Mesenchymal stem cell (in vitro differentiated cells and primary cell): ENCODE measurements around the gene PNCK.

Experiments
- DNase-seq: peaks from one replicate; pipeline ENCODE4 v3.0.0-alpha.2; 2013
- H2AFZ ChIP-seq: one replicate; pipeline ENCODE4 v1.6.1; 2013; ENCODE audit warnings: low read depth, mild to moderate bottlenecking, control low read depth, inconsistent platforms, low read length, moderate library complexity
- H2AK5ac ChIP-seq: 2 replicates; pipeline ENCODE4 v1.6.1; 2013; ENCODE audit warnings: low read length, moderate library complexity, mild to moderate bottlenecking, inconsistent platforms; ENCODE audit not compliant: severe bottlenecking
- H2BK120ac ChIP-seq: one replicate; pipeline ENCODE4 v1.6.1; 2013; ENCODE audit warnings: low read depth, mild to moderate bottlenecking, inconsistent platforms, low read length, moderate library complexity
- H2BK12ac ChIP-seq, 2 experiments: one replicate each; pipeline ENCODE4 v1.6.1; 2013; ENCODE audit warnings: inconsistent platforms in 2 of 2, low read length in 2 of 2, mild to moderate bottlenecking in 2 of 2, moderate library complexity in 2 of 2, control low read depth in 1 of 2
- H2BK15ac ChIP-seq: one replicate; pipeline ENCODE4 v1.6.1; 2013; ENCODE audit warnings: mild to moderate bottlenecking, low read depth, inconsistent platforms; ENCODE audit not compliant: poor library complexity, severe bottlenecking
- H2BK5ac ChIP-seq: 2 replicates; pipeline ENCODE4 v1.6.1; 2013; ENCODE audit warnings: low read depth, mild to moderate bottlenecking, low read length, control low read depth, inconsistent platforms; ENCODE audit not compliant: poor library complexity, severe bottlenecking
- H3K14ac ChIP-seq, 2 experiments: one replicate each; pipeline ENCODE4 v1.6.1; 2013; ENCODE audit warnings: inconsistent platforms in 2 of 2, low read length in 2 of 2, control low read depth in 1 of 2, mild to moderate bottlenecking in 1 of 2, moderate library complexity in 1 of 2
- H3K18ac ChIP-seq, 2 experiments: one replicate each; pipeline ENCODE4 v1.6.1; 2013; ENCODE audit warnings: inconsistent platforms in 2 of 2, low read length in 2 of 2, control low read depth in 1 of 2, low read depth in 1 of 2, mild to moderate bottlenecking in 1 of 2
- H3K23ac ChIP-seq, 2 experiments: one replicate each; pipeline ENCODE4 v1.6.1; 2013; ENCODE audit warnings: inconsistent platforms in 2 of 2, low read length in 2 of 2, mild to moderate bottlenecking in 2 of 2, moderate library complexity in 2 of 2, control low read depth in 1 of 2
- H3K27ac ChIP-seq: 2 replicates; pipeline ENCODE4 v1.5.1; 2013; ENCODE audit warnings: mild to moderate bottlenecking, moderate library complexity, low read length, control low read depth, inconsistent platforms; ENCODE audit not compliant: poor library complexity, severe bottlenecking
- H3K27me3 ChIP-seq, 2 experiments: 2 replicates each; pipeline versions ENCODE4 v1.6.1 to v1.7.0; 2013; ENCODE audit warnings: low read length in 2 of 2, mild to moderate bottlenecking in 2 of 2, moderate library complexity in 2 of 2, control low read depth in 1 of 2, inconsistent platforms in 1 of 2; ENCODE audit not compliant: control insufficient read depth in 1 of 2, insufficient read depth in 1 of 2
- H3K36me3 ChIP-seq, 2 experiments: 2 replicates each; pipeline versions ENCODE4 v1.6.1 to v1.7.0; 2013; ENCODE audit warnings: low read length in 2 of 2, control low read depth in 1 of 2, inconsistent platforms in 1 of 2, low read depth in 1 of 2, mild to moderate bottlenecking in 1 of 2; ENCODE audit not compliant: insufficient read depth in 2 of 2, control insufficient read depth in 1 of 2
- H3K4ac ChIP-seq, 2 experiments: one replicate each; pipeline ENCODE4 v1.6.1; 2013; ENCODE audit warnings: inconsistent platforms in 2 of 2, low read length in 2 of 2, mild to moderate bottlenecking in 2 of 2, moderate library complexity in 2 of 2, control low read depth in 1 of 2, low read depth in 1 of 2
- H3K4me1 ChIP-seq: 2 replicates; pipeline ENCODE4 v1.6.1; 2013; ENCODE audit warnings: low read depth, low read length, control low read depth; ENCODE audit not compliant: control insufficient read depth, insufficient read depth
- H3K4me2 ChIP-seq: 2 replicates; pipeline ENCODE4 v1.6.1; 2013; ENCODE audit warnings: low read length, mild to moderate bottlenecking, inconsistent platforms; ENCODE audit not compliant: poor library complexity, severe bottlenecking
- H3K4me3 ChIP-seq, 2 experiments: 2 replicates each; pipeline versions ENCODE4 v1.5.1 to v1.7.0; 2013; ENCODE audit warnings: low read length in 2 of 2, mild to moderate bottlenecking in 2 of 2, control low read depth in 1 of 2, low read depth in 1 of 2; ENCODE audit not compliant: insufficient read depth in 1 of 2
- H3K79me1 ChIP-seq: replicated peaks from 2 replicates; pipeline ENCODE4 v1.6.1; 2013; ENCODE audit warnings: mild to moderate bottlenecking, control low read depth, low read length, inconsistent platforms; ENCODE audit not compliant: poor library complexity, severe bottlenecking
- H3K9ac ChIP-seq: 2 replicates; pipeline ENCODE4 v1.7.0; 2013; ENCODE audit warnings: mild to moderate bottlenecking, low read length, moderate library complexity
- H3K9me3 ChIP-seq: 2 replicates; pipeline ENCODE4 v1.7.0; 2013; ENCODE audit warnings: mild to moderate bottlenecking, low read length; ENCODE audit not compliant: control insufficient read depth
- H4K8ac ChIP-seq: one replicate; pipeline ENCODE4 v1.6.1; 2013; ENCODE audit warnings: inconsistent platforms, mild to moderate bottlenecking, low read length, moderate library complexity
- H4K91ac ChIP-seq: one replicate; pipeline ENCODE4 v1.6.1; 2013; ENCODE audit warnings: mild to moderate bottlenecking, low read length, inconsistent platforms
- WGBS: methylation state at CpG from one replicate; pipeline ENCODE4 v1.1.7; 2013; ENCODE audit warnings: mixed read lengths; 5-methylcytosine and 5-hydroxymethylcytosine counted together

PNCK gene

DNA sequence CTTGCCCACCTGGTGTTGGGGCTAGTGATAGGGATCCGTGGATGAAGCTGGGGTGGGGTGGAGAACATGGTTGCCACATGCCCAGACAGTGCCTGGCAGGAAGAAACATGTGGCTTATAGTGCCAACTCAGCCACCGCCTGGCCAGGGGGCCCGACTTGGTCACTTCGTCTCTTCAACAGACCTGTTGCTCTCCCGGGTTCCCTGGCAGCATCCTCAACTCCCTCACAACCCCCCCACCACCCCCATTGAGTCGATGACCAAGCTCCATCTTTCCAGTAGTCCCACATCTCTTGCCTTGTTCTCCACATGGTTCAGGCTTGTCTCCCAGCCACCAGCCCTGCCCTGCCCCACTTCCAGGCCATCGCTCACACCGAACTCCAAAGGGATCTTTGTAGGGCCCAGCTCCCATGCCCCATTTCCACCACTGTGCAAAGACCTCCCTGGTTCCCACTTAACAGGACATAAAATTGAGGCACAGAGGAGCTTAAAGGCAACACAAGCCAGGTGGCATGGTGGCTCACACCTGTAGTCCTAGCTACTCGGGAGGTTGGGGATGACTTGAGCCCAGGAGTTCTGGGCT lies 7.8 kb downstream of the PNCK start:
- H2BK5ac ChIP-seq: no peak overlapping the region
- H3K4me1 ChIP-seq: peaks cover 3% of the 10 kb centered on the region
- H3K14ac ChIP-seq: no peak overlapping the region
- no peak overlapping the region for H3K23ac ChIP-seq
- no peak overlapping the region for H3K4me3 ChIP-seq
- H3K4ac ChIP-seq: no peak overlapping the region
- peaks cover 23% of the 10 kb centered on the region for H3K9me3 ChIP-seq
- no peak overlapping the region for H4K91ac ChIP-seq
- H2BK12ac ChIP-seq: no peak overlapping the region
- H3K4me2 ChIP-seq: no peak overlapping the region
- no peaks in the 10 kb centered on the region for H3K36me3 ChIP-seq
- H2BK120ac ChIP-seq: no peak overlapping the region
- no peak overlapping the region for H2BK15ac ChIP-seq
- no peak for DNase-seq
- no peak overlapping the region for H2AK5ac ChIP-seq
- no peak overlapping the region for H2AFZ ChIP-seq
- H3K9ac ChIP-seq: no peak overlapping the region
- H4K8ac ChIP-seq: no peak overlapping the region
- H3K18ac ChIP-seq: no peak overlapping the region
- WGBS: 83% methylated on average over 8 of the region's 9 CpGs
- peaks cover 10 to 62% of the 10 kb centered on the region in 2 experiments for H3K27me3 ChIP-seq
- no peak overlapping the region for H3K27ac ChIP-seq
- H3K79me1 ChIP-seq: no peaks in the 10 kb centered on the region

- no peak overlapping the region for H3K18ac ChIP-seq
- WGBS: 4% methylated on average over 25 of the region's 31 CpGs
- no peak overlapping the region for H3K9ac ChIP-seq
- H3K27ac ChIP-seq: no peak overlapping the region
- no peak overlapping the region for H4K8ac ChIP-seq
- H3K36me3 ChIP-seq: no peaks in the 10 kb centered on the region
- H4K91ac ChIP-seq: no peak overlapping the region
- H3K9me3 ChIP-seq: peaks cover 28% of the 10 kb centered on the region
- peak; percentile 22 for DNase-seq
- no peak overlapping the region for H2BK15ac ChIP-seq
- H3K4ac ChIP-seq: no peak overlapping the region
- H2BK12ac ChIP-seq: no peak overlapping the region
- no peak overlapping the region for H2BK5ac ChIP-seq
- H3K79me1 ChIP-seq: no peaks in the 10 kb centered on the region
- H2AK5ac ChIP-seq: no peak overlapping the region
- H3K4me3 ChIP-seq: no peak overlapping the region
- no peak overlapping the region for H3K23ac ChIP-seq
- H2BK120ac ChIP-seq: no peak overlapping the region
- no peak overlapping the region for H3K4me2 ChIP-seq
- peaks cover 10 to 62% of the 10 kb centered on the region in 2 experiments for H3K27me3 ChIP-seq
- no peaks in the 10 kb centered on the region for H3K4me1 ChIP-seq
- no peak overlapping the region for H3K14ac ChIP-seq
- no peak overlapping the region for H2AFZ ChIP-seq
Measured at GRCh38 chrX:153662266-153662665, 11.3 kb downstream of the PNCK start.

- Histone ChIP-seq H2BK120ac (no peak overlapping the region), H2BK5ac (no peak overlapping the region), H3K9me3 (peaks cover 21% of the 10 kb centered on the region), H3K4me1 (no peaks in the 10 kb centered on the region), H3K4ac (no peak overlapping the region), H2BK12ac (no peak overlapping the region), H3K9ac (no peak overlapping the region), H3K36me3 (no peaks in the 10 kb centered on the region), H2BK15ac (no peak overlapping the region), H2AK5ac (no peak overlapping the region), H3K4me2 (no peak overlapping the region), H2AFZ (no peak overlapping the region), H3K18ac (no peak overlapping the region), H3K23ac (no peak overlapping the region), H4K91ac (no peak overlapping the region), H3K27me3 (peaks cover 10 to 33% of the 10 kb centered on the region in 2 experiments), H3K79me1 (no peaks in the 10 kb centered on the region), H4K8ac (no peak overlapping the region), H3K14ac (no peak overlapping the region), H3K4me3 (no peak overlapping the region), H3K27ac (no peak overlapping the region)
- 100% methylated on average over 1 of the region's 3 CpGs for WGBS
- DNase-seq: no peak
Measured at GRCh38 chrX:153659268-153659667, 14.3 kb downstream of the PNCK start.

DNA sequence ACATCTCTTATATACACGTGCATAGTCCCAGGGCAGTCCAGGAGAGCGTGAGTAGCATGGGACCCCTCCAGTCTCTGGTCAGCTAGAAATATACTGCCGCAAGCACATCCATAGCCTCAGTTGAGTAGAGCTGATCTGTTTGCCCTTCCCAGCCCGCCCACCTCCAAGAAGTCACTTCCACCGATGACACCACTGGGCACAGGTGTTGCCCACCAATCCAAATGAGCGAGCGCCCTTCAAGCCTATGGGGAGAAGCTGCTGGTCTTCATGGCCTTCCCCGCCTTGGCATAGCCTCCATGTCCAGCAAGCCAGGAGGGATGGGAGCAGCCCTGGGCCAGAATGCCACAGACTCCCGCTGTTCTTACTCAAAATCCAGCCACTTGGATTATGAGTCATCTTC lies 16.5 kb downstream of the PNCK start:
- Histone ChIP-seq H2BK15ac (no peak overlapping the region), H3K18ac (no peak overlapping the region), H2BK12ac (no peak overlapping the region), H3K9ac (no peak overlapping the region), H3K23ac (no peak overlapping the region), H3K27ac (no peak overlapping the region), H4K8ac (no peak overlapping the region), H3K4me1 (no peaks in the 10 kb centered on the region), H3K9me3 (peaks cover 32% of the 10 kb centered on the region), H2AK5ac (no peak overlapping the region), H3K14ac (no peak overlapping the region), H3K4ac (no peak overlapping the region), H3K36me3 (no peaks in the 10 kb centered on the region), H4K91ac (no peak overlapping the region), H2AFZ (no peak overlapping the region), H2BK120ac (no peak overlapping the region), H3K4me2 (no peak overlapping the region), H3K4me3 (no peak overlapping the region), H3K27me3 (peaks cover 5 to 38% of the 10 kb centered on the region in 2 experiments), H3K79me1 (no peaks in the 10 kb centered on the region), H2BK5ac (no peak overlapping the region)
- 85% methylated on average over 9 of the region's 9 CpGs for WGBS
- DNase-seq: no peak
